Thoracic aorta (tissue), 2 donors: Measurements from ENCODE around the gene MAN2A2. TPM values are rescaled to one million over a fixed set of nuclear protein-coding genes. Genes with fewer than 3 reads are reported as not detected.

Experiments
- ATAC-seq: fragments of 150-250 bp; one replicate; pipeline ENCODE4 v1.8.0; 2017; ENCODE audit warnings: low read depth; ENCODE audit not compliant: insufficient number of reproducible peaks, low FRiP score
- DNase-seq: peaks from one replicate; pipeline ENCODE4 v3.0.0-alpha.2; 2020; ENCODE audit warnings: low spot score
- H3K27ac ChIP-seq, 2 donors: fragments of 200-600 bp; sonication (generic); 1 replicate in 1 of 2; 2 replicates in 1 of 2; pipeline ENCODE4 v1.5.1; 2016; ENCODE audit warnings: mild to moderate bottlenecking in 2 of 2, moderate library complexity in 2 of 2
- H3K27me3 ChIP-seq: fragments of 200-600 bp; sonication (generic); replicated peaks from 2 replicates; pipeline ENCODE4 v1.6.0; 2016; ENCODE audit warnings: mild to moderate bottlenecking; ENCODE audit not compliant: insufficient read depth
- H3K36me3 ChIP-seq: fragments of 200-600 bp; sonication (generic); one replicate; pipeline ENCODE4 v1.5.1; 2016
- H3K4me1 ChIP-seq, 2 donors: fragments of 200-600 bp; sonication (generic); 1 replicate in 1 of 2; 2 replicates in 1 of 2; pipeline versions ENCODE4 v1.5.1 to v1.6.0; 2016; ENCODE audit warnings: low read depth in 2 of 2, mild to moderate bottlenecking in 1 of 2; ENCODE audit not compliant: control insufficient read depth in 1 of 2
- H3K4me3 ChIP-seq: fragments of 200-600 bp; sonication (generic); 2 replicates; pipeline ENCODE4 v1.5.1; 2016; ENCODE audit warnings: mild to moderate bottlenecking
- H3K9me3 ChIP-seq: fragments of 200-600 bp; sonication (generic); 2 replicates; pipeline ENCODE4 v1.5.1; 2016
- CTCF ChIP-seq: fragments of 200-600 bp; sonication (generic); IDR thresholded peaks from one replicate; pipeline ENCODE4 v1.5.1; 2019; ENCODE audit warnings: antibody characterized with exemption
- total RNA-seq, 2 donors: library from RNA; depleted of rRNA; stranded (reverse); fragments of >200 nt; gene quantifications; one replicate each; pipeline versions ENCODE4 v1.1.0 to v1.2.3, GENCODE V29; 2016

The MAN2A2 gene
- total RNA-seq, 2 donors from 2014 or later = 59.7 to 68.4 TPM

GRCh38 chr15:90889736-90890456, 13.2 kb upstream of the MAN2A2 start:
- peaks cover 13 to 14% of the 10 kb centered on the region in 2 donors for H3K4me1 ChIP-seq
- peaks cover 49% of the 10 kb centered on the region for H3K36me3 ChIP-seq
- no peak overlapping the region for H3K4me3 ChIP-seq
- no peak for ATAC-seq
- H3K9me3 ChIP-seq = no peaks in the 10 kb centered on the region
- TF ChIP-seq CTCF = no peak
- H3K27ac ChIP-seq = no peak overlapping the region
- H3K27me3 ChIP-seq = no peaks in the 10 kb centered on the region
- no peak for DNase-seq

GRCh38 chr15:90890839-90891238, 12.3 kb upstream of the MAN2A2 start:
- Histone ChIP-seq H3K27ac (no peak overlapping the region), H3K9me3 (no peaks in the 10 kb centered on the region), H3K4me3 (no peak overlapping the region), H3K4me1 (peaks cover 5% of the 10 kb centered on the region in 2 donors), H3K36me3 (peaks cover 56% of the 10 kb centered on the region), H3K27me3 (no peaks in the 10 kb centered on the region)
- ATAC-seq = no peak
- no peak for TF ChIP-seq CTCF
- no peak for DNase-seq

- no peak overlapping the region for H3K4me3 ChIP-seq
- H3K27ac ChIP-seq = no peak overlapping the region
- H3K4me1 ChIP-seq = peaks cover 0 to under 1% of the 10 kb centered on the region in 2 donors
- no peak for TF ChIP-seq CTCF
- H3K27me3 ChIP-seq = no peaks in the 10 kb centered on the region
- ATAC-seq (no peak), DNase-seq (no peak)
- H3K36me3 ChIP-seq = peaks cover 56% of the 10 kb centered on the region
- no peaks in the 10 kb centered on the region for H3K9me3 ChIP-seq
Measured at GRCh38 chr15:90891346-90891949, 11.7 kb upstream of the MAN2A2 start.

GRCh38 chr15:90892023-90892422, 11.1 kb upstream of the MAN2A2 start:
- no peaks in the 10 kb centered on the region for H3K9me3 ChIP-seq
- TF ChIP-seq CTCF = no peak
- no peak for ATAC-seq
- H3K36me3 ChIP-seq = peaks cover 56% of the 10 kb centered on the region
- H3K4me1 ChIP-seq = no peaks in the 10 kb centered on the region
- DNase-seq = no peak
- no peaks in the 10 kb centered on the region for H3K27me3 ChIP-seq
- no peak overlapping the region for H3K4me3 ChIP-seq
- no peak overlapping the region for H3K27ac ChIP-seq

GRCh38 chr15:90892498-90893174, 10.5 kb upstream of the MAN2A2 start:
- no peaks in the 10 kb centered on the region for H3K27me3 ChIP-seq
- no peak for TF ChIP-seq CTCF
- no peak for DNase-seq
- no peaks in the 10 kb centered on the region for H3K4me1 ChIP-seq
- peaks cover 51% of the 10 kb centered on the region for H3K36me3 ChIP-seq
- no peak overlapping the region for H3K4me3 ChIP-seq
- H3K9me3 ChIP-seq = no peaks in the 10 kb centered on the region
- H3K27ac ChIP-seq = no peak overlapping the region
- no peak for ATAC-seq
